ENCODE results near the gene SIRPD.

The SIRPD gene

DNA sequence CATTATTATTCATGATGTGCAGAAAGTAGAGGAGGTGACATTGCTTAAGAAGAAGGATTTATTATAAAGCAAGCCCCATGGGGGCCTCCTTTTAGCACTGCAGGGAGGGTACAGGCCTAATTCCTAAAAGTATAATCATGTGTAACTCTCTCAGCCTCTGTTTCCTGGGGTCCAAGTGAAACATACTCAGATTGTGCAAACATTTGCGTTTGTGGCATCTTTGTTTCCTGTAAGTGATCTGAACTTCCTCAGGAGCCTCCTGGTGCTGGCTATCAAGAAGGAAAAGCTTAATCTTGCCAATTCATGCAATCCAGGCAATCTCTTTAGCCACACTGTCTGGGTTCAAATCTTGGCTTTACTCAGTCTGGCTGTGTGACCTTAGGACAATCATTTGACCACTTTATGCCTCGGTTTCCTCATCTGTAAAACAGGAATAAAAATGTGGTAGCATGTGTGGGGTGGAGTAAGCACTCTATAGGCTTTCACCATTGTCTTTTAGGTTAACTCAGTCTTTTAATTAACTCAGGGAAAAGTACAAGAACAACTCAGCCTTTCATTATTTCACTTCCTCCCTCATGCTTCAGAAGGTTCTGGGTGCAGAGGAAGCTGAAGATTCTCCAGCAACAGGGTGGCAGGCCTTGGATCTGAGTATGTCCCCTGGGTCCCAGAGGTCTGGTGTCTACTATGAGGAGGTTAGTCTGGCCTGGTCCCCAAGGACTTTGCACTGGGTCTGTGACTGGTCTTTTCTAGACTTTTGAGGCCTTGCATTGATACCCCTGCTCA is 65.5 kb downstream of the SIRPD start:
- CTCF ChIA-PET, result interaction anchor here (1.1 kb wide), 1 partner anchor 12 kb away, joined by 5 read pairs; no protein-coding TSS in a partner anchor
- DNase-seq (ENCODE audit: extremely low spot score), result no peak
- TF ChIP-seq, protein P1, sequence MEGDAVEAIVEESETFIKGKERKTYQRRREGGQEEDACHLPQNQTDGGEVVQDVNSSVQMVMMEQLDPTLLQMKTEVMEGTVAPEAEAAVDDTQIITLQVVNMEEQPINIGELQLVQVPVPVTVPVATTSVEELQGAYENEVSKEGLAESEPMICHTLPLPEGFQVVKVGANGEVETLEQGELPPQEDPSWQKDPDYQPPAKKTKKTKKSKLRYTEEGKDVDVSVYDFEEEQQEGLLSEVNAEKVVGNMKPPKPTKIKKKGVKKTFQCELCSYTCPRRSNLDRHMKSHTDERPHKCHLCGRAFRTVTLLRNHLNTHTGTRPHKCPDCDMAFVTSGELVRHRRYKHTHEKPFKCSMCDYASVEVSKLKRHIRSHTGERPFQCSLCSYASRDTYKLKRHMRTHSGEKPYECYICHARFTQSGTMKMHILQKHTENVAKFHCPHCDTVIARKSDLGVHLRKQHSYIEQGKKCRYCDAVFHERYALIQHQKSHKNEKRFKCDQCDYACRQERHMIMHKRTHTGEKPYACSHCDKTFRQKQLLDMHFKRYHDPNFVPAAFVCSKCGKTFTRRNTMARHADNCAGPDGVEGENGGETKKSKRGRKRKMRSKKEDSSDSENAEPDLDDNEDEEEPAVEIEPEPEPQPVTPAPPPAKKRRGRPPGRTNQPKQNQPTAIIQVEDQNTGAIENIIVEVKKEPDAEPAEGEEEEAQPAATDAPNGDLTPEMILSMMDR (IDR thresholded peaks at IDR 0.05; ENCODE audit: control extremely low read depth, extremely low read depth, low read depth, missing control alignments), result no peak
- POLR2A ChIA-PET, result no interaction called here

DNA sequence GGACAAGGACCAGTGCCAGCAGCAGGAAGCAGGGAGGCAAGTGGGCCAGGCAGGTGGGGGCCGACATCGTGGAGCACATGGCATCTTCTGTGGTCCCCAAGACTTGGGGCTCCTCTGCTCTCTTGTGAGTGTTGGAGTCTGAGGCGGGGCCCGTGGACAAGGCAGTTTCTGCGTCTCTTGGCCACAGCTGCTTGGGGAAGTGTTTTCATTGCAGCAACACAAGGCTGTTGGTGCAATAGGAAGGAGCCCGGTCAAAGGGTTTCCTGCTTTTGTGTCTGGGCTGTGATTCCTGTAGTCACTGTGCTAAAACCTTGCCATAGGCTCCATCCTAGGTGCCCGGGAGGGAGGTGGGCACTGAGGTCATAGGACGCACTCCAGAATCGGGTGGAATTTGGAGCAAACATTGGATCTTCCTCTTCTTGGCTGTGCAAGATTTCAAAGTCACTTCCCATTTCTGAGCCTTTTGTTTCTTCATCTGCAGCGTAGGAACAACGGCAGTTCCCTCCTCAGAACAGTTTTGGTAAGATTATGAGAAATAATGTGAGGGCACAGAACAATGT is 66.1 kb downstream of the SIRPD start, which contains the start of gene SIRPB2:
Gene SIRPB2 (minus strand): TSS at position 140 of the 560 bp plus-strand sequence. CDS start 61 bp downstream, at position 79.
- ChIA-PET CTCF (interaction anchor here (2.8 kb wide), 1 partner anchor 12 kb away, joined by 18 read pairs; no protein-coding TSS in a partner anchor), POLR2A (no interaction called here)
- DNase-seq (ENCODE audit: extremely low spot score), result no peak
- TF ChIP-seq, protein P1 (IDR thresholded peaks at IDR 0.05; ENCODE audit: control extremely low read depth, extremely low read depth, low read depth, missing control alignments), result no peak

DNA sequence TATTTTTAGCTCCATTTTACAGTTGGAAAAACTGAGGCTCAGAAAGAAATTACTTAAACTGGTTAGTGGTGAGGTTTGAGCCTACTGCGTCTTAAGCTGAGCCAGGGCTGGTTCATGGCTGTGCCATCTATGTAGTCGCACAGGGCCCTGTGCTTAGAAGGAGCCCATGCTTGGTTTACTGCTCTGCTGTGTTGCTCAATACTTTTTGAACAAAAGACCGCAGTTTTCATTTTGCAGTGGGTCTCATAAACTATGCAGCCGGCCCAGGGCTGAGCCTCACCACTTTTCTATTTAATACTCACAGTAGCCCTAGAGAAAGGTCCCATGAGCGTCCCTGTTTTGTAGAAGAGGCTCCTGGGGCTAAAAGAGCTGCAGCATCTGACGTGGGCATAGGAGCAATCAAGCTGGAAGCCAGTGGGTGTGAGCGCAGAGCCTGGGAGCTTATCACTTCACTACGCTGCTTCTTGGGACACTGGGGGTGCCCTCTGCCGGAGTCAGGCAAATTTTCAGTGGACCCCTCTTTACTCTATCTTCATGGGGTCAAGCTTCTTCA is 66.8 kb downstream of the SIRPD start:
- TF ChIP-seq, protein P1 (IDR thresholded peaks at IDR 0.05; ENCODE audit: control extremely low read depth, extremely low read depth, low read depth, missing control alignments), result no peak
- ChIA-PET CTCF (interaction anchor here (1.0 to 2.8 kb wide), 4 partner anchors 13 to 286 kb away, joined by 3 to 18 read pairs (median 4); no protein-coding TSS in a partner anchor), POLR2A (no interaction called here)
- DNase-seq (ENCODE audit: extremely low spot score), result no peak

DNA sequence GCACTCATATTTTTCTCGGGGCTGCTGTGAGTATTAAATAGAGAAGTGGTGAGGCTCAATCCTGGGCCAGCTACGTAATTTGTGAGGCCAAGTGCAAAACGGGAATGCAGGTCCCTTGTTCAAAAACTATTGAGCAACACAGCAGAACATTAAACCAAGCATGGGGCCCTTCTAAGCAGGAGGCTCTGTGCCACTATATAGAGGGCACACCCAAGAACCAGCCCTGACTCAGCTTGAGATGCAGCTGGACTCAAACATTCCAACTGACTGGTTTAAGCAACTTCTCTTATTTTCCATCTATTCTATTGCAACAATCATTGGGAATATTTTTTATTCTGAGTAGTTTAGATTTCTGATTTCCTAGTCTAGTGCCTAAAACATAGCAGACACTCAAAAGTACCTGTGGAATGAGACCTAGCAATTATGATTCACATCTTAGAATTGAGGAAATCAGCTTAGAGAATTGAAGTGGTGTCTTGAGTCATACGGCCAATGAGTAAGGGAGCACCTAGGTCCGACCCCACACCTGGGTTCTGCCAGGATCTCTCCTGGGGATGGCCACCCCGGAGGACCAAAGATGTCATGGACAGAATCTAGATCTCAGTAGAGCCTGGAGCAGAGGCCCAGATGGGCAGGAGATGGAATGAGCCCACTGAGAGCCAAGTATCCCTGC is 67.6 kb downstream of the SIRPD start:
- no peak for DNase-seq (ENCODE audit: extremely low spot score)
- CTCF ChIA-PET, result interaction anchor here (1.0 to 2.8 kb wide), 5 partner anchors 14 to 287 kb away, joined by 3 to 18 read pairs (median 4); no protein-coding TSS in a partner anchor
- POLR2A ChIA-PET, result no interaction called here
- TF ChIP-seq, protein P1 (IDR thresholded peaks at IDR 0.05; ENCODE audit: control extremely low read depth, extremely low read depth, low read depth, missing control alignments), result no peak

DNA sequence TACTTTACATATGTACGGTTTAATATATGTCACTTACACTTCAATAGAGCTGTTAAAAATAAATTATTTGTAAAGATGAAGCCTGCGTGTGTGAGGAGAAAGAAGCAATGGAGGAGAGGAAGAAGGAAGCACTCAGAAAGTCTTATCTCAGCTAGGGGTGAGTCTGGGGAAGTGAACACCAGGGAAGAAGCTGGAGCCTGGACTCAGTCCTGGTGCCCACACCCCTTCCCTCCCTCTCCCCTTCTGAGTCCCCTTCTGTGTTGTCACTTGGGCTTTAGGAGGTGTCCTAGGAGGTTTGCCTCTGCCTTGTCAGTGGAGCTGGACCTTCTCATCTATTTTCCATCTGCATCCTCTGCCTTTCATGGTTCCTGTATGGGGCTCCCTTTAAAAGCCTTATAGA is 68.2 kb downstream of the SIRPD start:
- ChIA-PET CTCF (interaction anchor here (1.1 to 2.8 kb wide), 4 partner anchors 14 to 52 kb away, joined by 3 to 18 read pairs (median 4); no protein-coding TSS in a partner anchor), POLR2A (no interaction called here)
- no peak for DNase-seq (ENCODE audit: extremely low spot score)
- TF ChIP-seq, protein P1 (IDR thresholded peaks at IDR 0.05; ENCODE audit: control extremely low read depth, extremely low read depth, low read depth, missing control alignments), result no peak

DNA sequence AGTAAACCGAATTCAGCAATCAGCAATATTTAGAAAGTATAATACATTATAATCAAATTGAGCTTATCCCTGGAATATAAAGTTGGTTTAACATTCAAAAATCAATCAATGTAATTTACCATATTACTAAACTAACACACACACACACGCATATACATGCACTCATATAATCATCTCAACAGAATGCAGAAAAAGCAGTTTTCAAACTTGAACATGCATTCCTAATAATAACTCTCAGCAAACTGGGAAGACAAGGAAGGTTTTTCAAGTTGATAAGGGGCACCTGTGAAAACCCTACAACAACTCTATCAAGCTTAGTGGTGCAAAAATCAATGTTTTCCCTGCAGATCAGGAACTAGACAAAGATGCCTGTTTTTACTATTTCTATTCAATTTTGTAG is 70.9 kb downstream of the SIRPD start:
- DNase-seq (ENCODE audit: extremely low spot score), result no peak
- ChIA-PET POLR2A (no interaction called here), CTCF (no interaction called here)
- TF ChIP-seq, protein P1 (IDR thresholded peaks at IDR 0.05; ENCODE audit: control extremely low read depth, extremely low read depth, low read depth, missing control alignments), result no peak
